ENCODE results near the gene RNPEPL1.
A peak's percentile ranks its signal among the peaks of the same experiment; 100 is the strongest.
"Not testable (repeated sequence)": the region's sequence is repeated elsewhere in the genome, so short reads cannot be mapped to it uniquely, and the experiment has no call there.

The RNPEPL1 gene

GRCh38 chr2:240605867-240606743 is 37.8 kb downstream of the RNPEPL1 start:
- no peak for DNase-seq

GRCh38 chr2:240611601-240612210 is 43.4 kb downstream of the RNPEPL1 start:
- no peak for DNase-seq

DNA sequence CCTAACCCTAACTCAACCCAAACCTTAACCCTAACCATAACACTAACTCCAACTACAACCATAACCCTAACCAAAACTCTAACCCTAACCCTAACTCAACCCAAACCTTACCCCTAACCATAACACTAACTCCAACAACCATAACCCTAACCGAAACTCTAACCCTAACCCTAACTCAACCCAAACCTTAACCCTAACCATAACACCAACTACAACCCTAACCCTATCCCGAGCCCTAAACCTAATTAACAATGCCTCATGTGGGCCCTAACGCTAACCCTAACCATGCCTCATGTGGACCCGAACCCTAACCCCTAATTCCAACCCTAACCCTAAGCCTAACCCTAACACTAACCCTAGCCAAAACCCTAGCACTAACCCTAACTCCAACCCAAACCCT is 45.5 kb downstream of the RNPEPL1 start:
- no peak for DNase-seq

DNA sequence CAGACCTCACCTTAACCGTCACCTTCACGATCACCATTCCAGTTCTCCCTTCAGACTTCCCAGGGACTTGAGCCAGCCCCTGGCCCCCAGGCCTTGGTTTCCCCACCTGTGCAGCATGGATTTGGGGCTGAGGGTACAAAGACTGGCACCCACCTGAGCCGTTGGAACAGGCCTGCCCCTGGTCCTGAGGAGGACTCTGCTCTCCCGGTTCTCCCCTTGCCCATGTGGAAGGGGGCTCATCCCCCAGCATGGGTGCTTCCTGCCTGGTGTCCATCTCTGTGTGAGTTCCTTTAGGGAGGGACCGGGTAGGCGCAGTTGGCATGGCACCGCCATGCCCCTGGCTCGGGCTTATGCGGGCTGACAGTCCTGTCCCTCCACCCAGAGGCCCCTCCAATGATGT is 46.1 kb downstream of the RNPEPL1 start:
- no peak for DNase-seq

- no peak for DNase-seq
These were observed 47.1 kb downstream of the RNPEPL1 start for GRCh38 chr2:240615396-240615795.

GRCh38 chr2:240615820-240616547 is 47.7 kb downstream of the RNPEPL1 start:
- DNase-seq: no peak

- DNase-seq: not testable (repeated sequence)
These were observed 48.8 kb downstream of the RNPEPL1 start for GRCh38 chr2:240616860-240617666.

GRCh38 chr2:240618776-240619175 is 50.5 kb downstream of the RNPEPL1 start:
- DNase-seq: no peak

DNA sequence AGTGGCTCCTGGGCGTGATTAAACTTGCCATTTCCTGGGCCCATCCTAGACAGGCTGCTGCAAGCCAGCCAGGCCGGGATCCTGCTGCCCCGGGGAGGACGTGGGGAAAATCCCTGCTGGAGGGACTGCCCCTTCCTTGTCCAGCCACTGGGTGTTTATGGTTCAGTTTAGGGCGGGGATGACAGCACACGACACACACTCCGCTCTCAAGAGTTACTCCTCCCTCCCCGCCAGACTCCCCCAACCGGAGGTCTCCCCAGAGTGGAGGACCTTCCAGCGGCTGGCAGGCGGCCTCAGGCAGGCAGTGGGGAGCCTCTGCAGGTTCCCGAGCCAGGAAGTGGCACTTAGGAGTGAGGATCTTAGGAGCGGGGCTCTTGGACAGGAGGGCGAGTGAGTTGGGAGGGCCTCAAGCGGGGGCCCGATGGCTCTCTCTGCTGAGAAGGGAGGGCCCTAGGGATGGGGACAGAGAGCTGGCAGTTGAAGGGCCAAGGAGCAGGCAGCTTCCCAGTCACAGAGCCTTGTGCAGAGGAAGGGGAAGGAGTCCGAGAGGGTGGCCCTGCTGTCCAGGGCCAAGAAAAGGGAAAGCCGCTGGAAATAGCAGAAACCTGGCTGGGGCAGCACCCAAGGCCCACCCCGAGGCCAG is 51.3 kb downstream of the RNPEPL1 start:
- no peak for DNase-seq

GRCh38 chr2:240620149-240620731 is 52.0 kb downstream of the RNPEPL1 start:
- DNase-seq: no peak

- no peak for DNase-seq
These were observed 52.6 kb downstream of the RNPEPL1 start for GRCh38 chr2:240620859-240621258.

DNA sequence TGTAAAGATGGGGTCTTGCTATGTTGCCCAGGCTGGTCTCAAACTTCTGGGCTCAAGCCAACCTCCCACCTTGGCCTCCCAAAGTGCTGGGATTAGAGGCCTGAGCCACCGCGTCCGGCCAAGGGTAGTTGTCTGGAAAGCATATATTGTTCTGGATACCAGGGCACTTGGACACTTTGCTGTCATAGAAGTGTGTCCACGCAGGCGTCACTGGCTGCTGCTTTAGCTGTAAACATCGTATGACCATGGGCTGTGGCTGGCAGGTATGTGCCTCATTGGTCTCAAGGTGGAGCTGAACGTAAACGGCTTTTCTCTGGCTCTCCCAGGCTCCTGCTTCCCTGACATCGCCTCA is 53.8 kb downstream of the RNPEPL1 start:
- no peak for DNase-seq

- DNase-seq: peak in 1 of 4 experiments; percentile 17
These were observed 54.4 kb downstream of the RNPEPL1 start for GRCh38 chr2:240622531-240623235.

- no peak for DNase-seq
These were observed 55.3 kb downstream of the RNPEPL1 start for GRCh38 chr2:240623531-240624010.

DNA sequence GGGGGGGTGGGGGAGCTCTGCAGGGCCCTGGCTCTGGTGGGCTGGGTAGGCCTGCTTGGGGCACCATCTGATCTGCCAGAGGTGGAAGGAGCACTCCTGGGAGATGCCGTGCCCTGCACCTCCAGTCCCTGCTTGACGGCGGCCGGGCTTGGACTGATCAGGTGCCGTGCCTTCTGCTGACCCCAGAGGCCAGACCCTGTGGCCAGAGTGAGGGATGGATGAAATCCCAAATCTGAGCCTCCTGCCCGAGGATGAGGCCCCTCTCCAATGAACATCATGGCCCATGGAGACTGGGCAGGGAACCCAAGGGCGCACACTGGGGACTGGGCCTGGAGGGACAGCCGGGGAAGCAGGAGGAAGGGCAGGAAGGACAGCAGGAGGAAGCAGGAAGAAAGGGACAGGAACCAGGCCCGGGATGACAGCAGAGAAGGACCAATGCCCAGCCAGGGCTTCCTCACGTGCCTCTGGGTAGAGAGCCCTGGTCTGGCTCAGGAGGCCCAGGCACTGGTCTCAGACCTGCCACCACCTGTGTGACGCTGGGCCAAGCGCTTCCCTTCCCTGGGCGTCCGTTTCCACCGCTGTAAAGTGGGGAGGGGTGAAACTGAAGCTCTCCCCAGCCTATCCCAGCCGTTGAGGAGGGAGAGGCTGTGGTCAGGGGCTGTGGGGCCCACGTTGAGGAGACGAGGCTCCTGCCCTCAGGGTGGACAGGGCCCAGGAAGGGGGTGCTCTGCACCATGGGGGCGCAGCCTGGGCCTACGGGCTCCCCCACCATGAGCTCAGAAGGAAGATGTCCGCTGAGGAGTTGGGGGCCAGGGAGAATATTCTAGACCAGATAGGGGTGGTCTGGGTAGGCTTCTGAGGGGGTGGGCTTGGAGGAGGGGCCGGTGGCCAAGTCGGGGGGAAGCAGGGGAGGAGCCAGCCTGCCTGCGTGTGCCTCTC is 56.0 kb downstream of the RNPEPL1 start:
- no peak for DNase-seq

- DNase-seq: peak in 1 of 4 experiments; percentile 19
These were observed 56.8 kb downstream of the RNPEPL1 start, which contains the start of gene GPR35 for GRCh38 chr2:240624950-240625621. TSS of gene GPR35 (plus strand) at chr2:240625480. CDS start at chr2:240629953, 4,473 bp downstream.

GRCh38 chr2:240626531-240627300 is 58.4 kb downstream of the RNPEPL1 start:
- DNase-seq: no peak

DNA sequence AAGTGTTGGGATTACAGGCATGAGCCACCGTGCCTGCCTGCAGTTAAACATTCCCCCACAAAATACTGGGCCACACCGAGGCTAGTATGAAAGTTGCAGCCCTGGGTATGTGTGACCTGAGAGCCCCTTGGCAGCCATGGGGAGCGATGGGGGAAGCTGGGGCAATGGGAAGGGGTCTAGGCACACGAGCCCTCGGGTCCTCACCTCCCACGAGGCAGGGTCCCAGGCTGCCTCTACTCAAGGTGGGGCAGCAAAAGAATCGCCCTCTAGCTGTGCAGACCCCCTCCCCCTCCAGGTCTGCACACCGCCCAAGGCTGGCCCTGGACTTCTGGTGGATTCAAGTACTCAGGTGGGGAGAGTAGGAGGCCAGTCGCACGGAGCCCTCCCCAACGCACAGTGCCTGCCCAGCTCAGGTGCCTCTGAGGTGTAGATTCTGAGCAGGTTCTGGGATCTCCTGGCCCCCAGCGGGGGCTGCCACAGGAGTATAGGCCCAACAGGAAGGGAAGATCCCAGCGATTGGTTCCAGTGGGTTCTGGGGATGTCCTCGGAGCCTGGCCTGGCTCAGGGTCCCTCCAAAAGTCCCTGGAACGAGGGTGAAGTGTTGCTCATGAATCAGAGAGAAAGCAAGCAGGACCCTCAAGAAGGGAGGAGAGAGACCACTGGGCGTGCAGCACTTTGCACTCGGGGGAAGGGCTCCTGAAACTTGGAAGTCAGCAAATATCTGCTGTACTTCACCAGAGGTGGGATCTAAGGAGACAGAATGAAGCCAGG is 59.6 kb downstream of the RNPEPL1 start:
- no peak for DNase-seq

All from activated CD4-positive, CD25-positive, alpha-beta regulatory T cell (primary cell).